Gastrocnemius medialis (tissue), 4 donors: ENCODE results near the gene PRX.

Source experiments
- CTCF ChIP-seq, 5 experiments: fragments of 450-650 bp in 3 of 5; fragments of 200-600 bp in 2 of 5; sonication (generic) in 2 of 5; IDR thresholded peaks in 4 of 5; conservative IDR thresholded peaks in 1 of 5; 1 replicate in 4 of 5; 2 replicates in 1 of 5; pipeline ENCODE4 v1.5.1; 2016 to 2019; ENCODE audit warnings: antibody characterized with exemption in 5 of 5, mild to moderate bottlenecking in 3 of 5, moderate library complexity in 3 of 5
- POLR2A ChIP-seq, 2 donors: fragments of 450-650 bp; IDR thresholded peaks; one replicate each; pipeline ENCODE4 v1.6.1; 2017; ENCODE audit warnings: antibody characterized with exemption in 2 of 2, mild to moderate bottlenecking in 2 of 2, moderate library complexity in 2 of 2

- no peak for TF ChIP-seq POLR2A (IDR thresholded peaks at IDR 0.05)
- TF ChIP-seq CTCF (IDR thresholded peaks at IDR 0.05 in 4 of 5, conservative IDR thresholded peaks at IDR 0.05 in 1 of 5) = no peak
Observed at GRCh38 chr19:40357640-40358039, 55.5 kb downstream of the PRX start.
